H1 (cell line): ENCODE measurements around the gene MCAT. TPM values are rescaled to one million over a fixed set of nuclear protein-coding genes. Genes with fewer than 3 reads are reported as not detected.

Experiments used
- EZH2 ChIP-seq: fragments of 200-600 bp; sonication (generic); IDR thresholded peaks from 2 replicates; pipeline ENCODE4 v1.7.1; 2012; ENCODE audit warnings: low read depth, mild to moderate bottlenecking, moderate library complexity, low read length, inconsistent platforms; ENCODE audit not compliant: severe bottlenecking
- KDM4A ChIP-seq: IDR thresholded peaks from one replicate; pipeline ENCODE4 v1.7.1; 2012; ENCODE audit warnings: low read depth, mild to moderate bottlenecking, moderate library complexity, low read length, inconsistent platforms; ENCODE audit not compliant: severe bottlenecking
- NRF1 ChIP-seq: IDR thresholded peaks from 2 replicates; pipeline ENCODE4 v1.6.1; 2011; ENCODE audit warnings: mild to moderate bottlenecking, low read depth, low read length, improper control_type of control experiment
- SP2 ChIP-seq: IDR thresholded peaks from 2 replicates; pipeline ENCODE4 v1.6.1; 2012; ENCODE audit warnings: mild to moderate bottlenecking, low read length, inconsistent platforms
- SRF ChIP-seq: IDR thresholded peaks from 2 replicates; pipeline ENCODE4 v1.6.1; 2011; ENCODE audit warnings: mild to moderate bottlenecking, low read depth, low read length, moderate library complexity
- polyA plus RNA-seq, 7 experiments: library from polyadenylated mRNA; depleted of rRNA in 3 of 7; stranded (reverse) in 5 of 7; unstranded in 2 of 7; fragments of >200 nt in 5 of 7; fragments of 200-250 nt in 2 of 7; gene quantifications; 1 replicate in 5 of 7; 2 replicates in 1 of 7; 4 replicates in 1 of 7; pipeline versions ENCODE4 v1.2.1 to v1.2.3, GENCODE V29; 2011 to 2013; ENCODE audit warnings: missing spikeins in 2 of 7, mixed read lengths in 2 of 7
- total RNA-seq: library from RNA; stranded (reverse); fragmentation: NEBNext Ultra II Directional; extraction: Animal tissue kit (Norgen Biotek cat#: 25700); gene quantifications from 2 replicates; pipeline ENCODE4 v1.2.1, GENCODE V29; 2021

MCAT gene
- total and polyA plus RNA-seq, 2 of the 8 experiments (the other 6 are each of a cell fraction or from before 2014, with no cell fraction given): 15.8 to 17.4 TPM

- TF ChIP-seq KDM4A (no peak), SRF (no peak), SP2 (no peak), NRF1 (no peak), EZH2 (no peak)
Measured at GRCh38 chr22:43134553-43134952, 8.6 kb downstream of the MCAT start (continued).
